ENCODE results near the gene DUSP28. TPM values are rescaled to one million over a fixed set of nuclear protein-coding genes. Genes with fewer than 3 reads are reported as not detected.
A peak's percentile ranks its signal among the peaks of the same experiment; 100 is the strongest.

Gene DUSP28
- 1 to 10 TPM; 5.5 to 8.1 (median 7.4) TPM for total RNA-seq

- DNase-seq (ENCODE audit: low spot score in 2 of 2): peak; percentile 87 to 98
- intact Hi-C loops (cut with DNase I; ENCODE audit: low total_unique reads): no loop called here
- TF ChIP-seq CTCF (IDR thresholded peaks at IDR 0.05) (no peak), POLR2A (IDR thresholded peaks at IDR 0.05) (no peak)
- WGBS, 2 donors: 0 to 1% methylated on average over 27 to 39 of the region's 39 CpGs
- H3K4me3 ChIP-seq (ENCODE audit: low read depth, poor library complexity, severe bottlenecking): peak within 1 kb of the TSS; percentile 67
These were observed at the start of gene DUSP28 for GRCh38 chr2:240560084-240560479. Gene DUSP28, plus strand, starts transcription at chr2:240560357. Its CDS starts 328 bp downstream, at chr2:240560685.

GRCh38 chr2:240510513-240511210 lies 49.5 kb upstream of the DUSP28 start:
- 88 to 93% methylated on average over 11 to 12 of the region's 12 CpGs for WGBS, 2 donors
- no peak overlapping the region for H3K4me3 ChIP-seq (ENCODE audit: low read depth, poor library complexity, severe bottlenecking)
- TF ChIP-seq POLR2A (IDR thresholded peaks at IDR 0.05): no peak
- TF ChIP-seq CTCF (IDR thresholded peaks at IDR 0.05): no peak
- DNase-seq (ENCODE audit: low spot score in 2 of 2): peak in 1 of 2 donors; percentile 45
- intact Hi-C loops (cut with DNase I; ENCODE audit: low total_unique reads): loop anchor here (10.0 kb wide), 1 partner anchor 324 kb away; no protein-coding TSS in a partner anchor

- intact Hi-C loops (cut with DNase I; ENCODE audit: low total_unique reads): loop anchor here (10.0 kb wide), 1 partner anchor 323 kb away; no protein-coding TSS in a partner anchor
- WGBS, 2 donors: 96 to 97% methylated on average over 19 to 31 of the region's 31 CpGs
- DNase-seq (ENCODE audit: low spot score in 2 of 2): peak; percentile 6 to 72
- TF ChIP-seq CTCF (IDR thresholded peaks at IDR 0.05) (no peak), POLR2A (IDR thresholded peaks at IDR 0.05) (no peak)
- H3K4me3 ChIP-seq (ENCODE audit: low read depth, poor library complexity, severe bottlenecking): no peak overlapping the region
These were observed 48.6 kb upstream of the DUSP28 start for GRCh38 chr2:240511351-240512108.

GRCh38 chr2:240512109-240512485 lies 48.1 kb upstream of the DUSP28 start:
- DNase-seq (ENCODE audit: low spot score in 2 of 2): peak in 1 of 2 donors; percentile 49
- no peak overlapping the region for H3K4me3 ChIP-seq (ENCODE audit: low read depth, poor library complexity, severe bottlenecking)
- TF ChIP-seq CTCF (IDR thresholded peaks at IDR 0.05): no peak
- no peak for TF ChIP-seq POLR2A (IDR thresholded peaks at IDR 0.05)
- intact Hi-C loops (cut with DNase I; ENCODE audit: low total_unique reads): loop anchor here (10.0 kb wide), 1 partner anchor 323 kb away; no protein-coding TSS in a partner anchor
- WGBS, 2 donors: 90 to 99% methylated on average over 10 to 11 of the region's 11 CpGs

- TF ChIP-seq POLR2A (IDR thresholded peaks at IDR 0.05) (no peak), CTCF (IDR thresholded peaks at IDR 0.05) (no peak)
These were observed 47.3 kb upstream of the DUSP28 start for GRCh38 chr2:240512666-240513535.

More at GRCh38 chr2:240512666-240513535, 47.3 kb upstream of the DUSP28 start:
- 92 to 94% methylated on average over 21 of the region's 21 CpGs for WGBS, 2 donors
- DNase-seq (ENCODE audit: low spot score in 2 of 2): peak; percentile 9 to 74
- intact Hi-C loops (cut with DNase I; ENCODE audit: low total_unique reads): loop anchor here (10.0 kb wide), 1 partner anchor 322 kb away; no protein-coding TSS in a partner anchor
- H3K4me3 ChIP-seq (ENCODE audit: low read depth, poor library complexity, severe bottlenecking): no peak overlapping the region
